OCI-LY1 (cell line): Measurements from ENCODE around the gene AARSD1.

ENCODE experiments used
- H2AFZ ChIP-seq: fragments of 200-600 bp; sonication (generic), shearing (Covaris generic); 2 replicates; pipeline ENCODE4 v1.6.0; 2014; ENCODE audit warnings: antibody characterized with exemption, mild to moderate bottlenecking, low read length
- H3F3A ChIP-seq: fragments of 200-600 bp; sonication (generic), shearing (Covaris generic); 2 replicates; pipeline ENCODE4 v1.6.0; 2014; ENCODE audit warnings: mild to moderate bottlenecking, antibody characterized with exemption, low read length, moderate library complexity; ENCODE audit not compliant: insufficient read depth
- H3K27ac ChIP-seq: fragments of 200-600 bp; sonication (generic); 2 replicates; pipeline ENCODE4 v1.5.1; 2014; ENCODE audit warnings: low read length, mixed run types, mild to moderate bottlenecking, low read depth; ENCODE audit not compliant: poor library complexity, severe bottlenecking
- H3K27me3 ChIP-seq: fragments of 200-600 bp; sonication (generic); 2 replicates; pipeline ENCODE4 v1.6.0; 2014; ENCODE audit warnings: antibody characterized with exemption, mild to moderate bottlenecking, low read length, moderate library complexity; ENCODE audit not compliant: insufficient read depth
- H3K36me3 ChIP-seq: fragments of 200-600 bp; sonication (generic); 2 replicates; pipeline ENCODE4 v1.6.1; 2014; ENCODE audit warnings: mild to moderate bottlenecking, antibody characterized with exemption, low read length, moderate library complexity, mixed read lengths; ENCODE audit not compliant: insufficient read depth
- H3K4me1 ChIP-seq: fragments of 200-600 bp; sonication (generic); 2 replicates; pipeline ENCODE4 v1.5.1; 2014; ENCODE audit warnings: mild to moderate bottlenecking, low read length, moderate library complexity; ENCODE audit not compliant: insufficient read depth, severe bottlenecking
- H3K4me2 ChIP-seq: fragments of 200-600 bp; sonication (generic), shearing (Covaris generic); 2 replicates; pipeline ENCODE4 v1.6.1; 2014; ENCODE audit warnings: low read length
- H3K4me3 ChIP-seq: fragments of 200-600 bp; sonication (generic); 2 replicates; pipeline ENCODE4 v1.5.1; 2014; ENCODE audit warnings: low read length, low read depth, mild to moderate bottlenecking, mixed read lengths; ENCODE audit not compliant: poor library complexity, severe bottlenecking
- H3K79me2 ChIP-seq: fragments of 200-600 bp; shearing (Covaris generic); 2 replicates; pipeline ENCODE4 v1.6.1; 2016; ENCODE audit warnings: mixed run types, low read length, mixed read lengths; ENCODE audit not compliant: insufficient read depth
- H3K9ac ChIP-seq: fragments of 200-600 bp; sonication (generic), shearing (Covaris generic); 2 replicates; pipeline ENCODE4 v1.6.1; 2014; ENCODE audit warnings: mild to moderate bottlenecking, low read length, mixed read lengths
- H3K9me2 ChIP-seq: fragments of 200-600 bp; sonication (generic), shearing (Covaris generic); 2 replicates; pipeline ENCODE4 v1.6.1; 2014; ENCODE audit warnings: low read depth, mild to moderate bottlenecking, low read length, mixed read lengths
- H3K9me3 ChIP-seq: fragments of 200-600 bp; shearing (Covaris generic); 2 replicates; pipeline ENCODE4 v1.6.1; 2014; ENCODE audit warnings: low read length, mixed read lengths
- H4K20me1 ChIP-seq: fragments of 200-600 bp; sonication (generic), shearing (Covaris generic); 2 replicates; pipeline ENCODE4 v1.6.0; 2016; ENCODE audit warnings: mild to moderate bottlenecking, low read length; ENCODE audit not compliant: insufficient read depth
- CTCF ChIP-seq: fragments of 200-600 bp; sonication (generic), shearing (Covaris generic); IDR thresholded peaks from 2 replicates; pipeline ENCODE4 v1.5.1; 2017; ENCODE audit warnings: mild to moderate bottlenecking, antibody characterized with exemption, low read length, moderate library complexity, mixed read lengths
- EZH2 ChIP-seq: fragments of 200-600 bp; sonication (generic), shearing (Covaris generic); IDR thresholded peaks from 2 replicates; pipeline ENCODE4 v1.8.0; 2017; ENCODE audit warnings: borderline replicate concordance, mixed run types, mild to moderate bottlenecking, antibody characterized with exemption, low read length, moderate library complexity, mixed read lengths

AARSD1 gene

GRCh38 chr17:42946812-42947211 is 17.4 kb downstream of the AARSD1 start:
- Histone ChIP-seq H4K20me1 (no peaks in the 10 kb centered on the region), H3K9me3 (no peaks in the 10 kb centered on the region), H3K9ac (no peak overlapping the region), H3K27me3 (no peaks in the 10 kb centered on the region), H3K9me2 (no peaks in the 10 kb centered on the region), H3K4me1 (no peaks in the 10 kb centered on the region), H3K36me3 (peaks cover 34% of the 10 kb centered on the region), H3K4me2 (no peak overlapping the region), H2AFZ (no peak overlapping the region), H3K79me2 (no peaks in the 10 kb centered on the region), H3K27ac (no peak overlapping the region), H3F3A (no peaks in the 10 kb centered on the region), H3K4me3 (no peak overlapping the region)
- TF ChIP-seq CTCF (no peak), EZH2 (no peak)

- H3K9me2 ChIP-seq = no peaks in the 10 kb centered on the region
- no peaks in the 10 kb centered on the region for H3K4me1 ChIP-seq
- H4K20me1 ChIP-seq = no peaks in the 10 kb centered on the region
- no peak overlapping the region for H2AFZ ChIP-seq
- H3K79me2 ChIP-seq = no peaks in the 10 kb centered on the region
- no peaks in the 10 kb centered on the region for H3F3A ChIP-seq
- H3K4me2 ChIP-seq = no peak overlapping the region
- no peak overlapping the region for H3K4me3 ChIP-seq
- no peaks in the 10 kb centered on the region for H3K27me3 ChIP-seq
- H3K27ac ChIP-seq = no peak overlapping the region
- peaks cover 10% of the 10 kb centered on the region; the same call in 1 of the 2 replicates for H3K36me3 ChIP-seq
- no peaks in the 10 kb centered on the region for H3K9me3 ChIP-seq
- no peak overlapping the region for H3K9ac ChIP-seq
- TF ChIP-seq CTCF = no peak
- no peak for TF ChIP-seq EZH2
These were observed 20.0 kb downstream of the AARSD1 start for GRCh38 chr17:42944211-42944610.

- TF ChIP-seq EZH2 = no peak
- TF ChIP-seq CTCF = peak; percentile 79
- Histone ChIP-seq H3K9ac (no peak overlapping the region), H2AFZ (no peak overlapping the region)
These were observed 26.3 kb downstream of the AARSD1 start for GRCh38 chr17:42937712-42938596.

More at GRCh38 chr17:42937712-42938596, 26.3 kb downstream of the AARSD1 start:
- Histone ChIP-seq H3K27me3 (no peaks in the 10 kb centered on the region), H4K20me1 (no peaks in the 10 kb centered on the region), H3K4me3 (no peak overlapping the region), H3K4me1 (no peaks in the 10 kb centered on the region), H3K27ac (no peak overlapping the region), H3K4me2 (no peak overlapping the region), H3K79me2 (no peaks in the 10 kb centered on the region), H3K9me3 (no peaks in the 10 kb centered on the region), H3K36me3 (no peaks in the 10 kb centered on the region), H3F3A (no peaks in the 10 kb centered on the region), H3K9me2 (no peaks in the 10 kb centered on the region)
